VCaP (cell line): ENCODE data around the gene FAM83D.

Experiments used
- H3K27ac ChIP-seq: fragments of 450-650 bp; 2 replicates; pipeline ENCODE4 v1.5.1; 2017
- CTCF ChIP-seq: fragments of 450-650 bp; conservative IDR thresholded peaks from 2 replicates; pipeline ENCODE4 v1.5.1; 2017; ENCODE audit warnings: mild to moderate bottlenecking, moderate library complexity

FAM83D gene

DNA sequence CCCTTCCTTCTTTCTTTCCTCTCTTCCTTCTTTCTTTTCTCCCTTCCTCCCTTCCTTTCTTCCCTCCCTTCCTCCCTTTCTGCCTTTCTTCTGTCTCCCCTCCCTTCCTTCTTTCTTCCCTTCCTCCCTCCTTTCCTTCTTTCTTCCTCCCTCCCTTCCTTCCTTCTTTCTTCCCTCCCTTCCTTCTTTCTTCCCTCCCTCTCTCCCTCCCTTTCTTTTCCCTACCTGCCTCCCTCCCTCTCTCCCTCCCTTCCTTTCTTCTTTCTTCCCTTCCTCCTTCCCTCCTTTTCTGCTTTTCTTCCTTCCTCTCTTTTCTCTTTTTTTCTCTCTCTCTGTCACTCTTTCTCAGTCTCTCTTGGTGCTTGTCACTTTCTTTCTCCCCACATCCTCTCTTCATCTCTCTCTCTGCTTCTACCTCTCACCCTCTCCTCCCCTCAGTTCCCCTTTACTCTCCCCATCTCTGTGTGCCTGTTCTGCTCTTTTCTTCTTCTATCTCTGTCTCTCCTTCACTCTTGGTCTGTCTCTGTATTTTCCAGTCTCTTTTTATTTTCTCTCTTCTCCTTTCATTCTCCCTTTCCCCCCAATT is 30.1 kb upstream of the FAM83D start:
- no peak for TF ChIP-seq CTCF

GRCh38 chr20:38897267-38897666 is 28.9 kb upstream of the FAM83D start:
- TF ChIP-seq CTCF = no peak
- no peak overlapping the region for H3K27ac ChIP-seq

More for the DNA sequence above, 30.1 kb upstream of the FAM83D start:
- no peak overlapping the region for H3K27ac ChIP-seq

DNA sequence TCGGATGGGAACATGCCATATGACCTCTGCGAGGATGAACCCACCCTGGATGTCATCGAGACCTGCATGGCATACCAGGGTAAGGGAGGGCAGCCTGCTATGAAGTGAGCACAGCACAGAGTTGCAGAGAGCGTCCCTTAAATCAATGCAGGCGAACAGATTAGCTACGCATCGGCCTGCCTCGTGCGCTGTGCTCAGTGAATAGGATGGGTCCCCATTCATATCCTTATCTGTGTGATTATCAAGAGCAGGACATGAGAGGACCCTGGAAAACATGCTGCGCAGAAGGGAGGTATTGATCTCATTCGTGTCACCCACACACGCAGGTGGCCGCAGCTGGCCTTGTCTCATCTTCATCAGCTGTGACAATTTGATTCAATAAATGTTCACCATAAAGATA is 25.6 kb upstream of the FAM83D start:
- H3K27ac ChIP-seq = no peak overlapping the region
- no peak for TF ChIP-seq CTCF

DNA sequence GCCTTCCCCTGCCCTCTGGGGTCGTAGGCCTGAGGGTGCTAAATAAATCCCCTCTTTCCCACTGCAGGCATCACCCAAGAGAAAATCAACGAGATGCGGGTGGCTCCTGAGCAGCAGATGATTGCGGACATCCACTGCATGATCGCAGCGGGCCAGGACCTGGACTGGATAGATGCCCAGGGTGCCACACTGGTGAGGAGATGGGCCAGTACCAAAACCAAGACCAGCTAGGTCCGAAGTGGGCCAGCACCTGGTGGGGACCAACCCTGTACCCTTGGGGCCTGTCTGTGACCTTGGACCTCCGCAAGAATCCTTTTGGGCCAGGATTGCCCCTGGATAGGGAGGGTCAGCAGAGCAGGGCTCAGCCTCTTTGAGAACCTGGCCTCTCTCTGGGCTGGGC is 23.6 kb upstream of the FAM83D start:
- H3K27ac ChIP-seq = no peak overlapping the region
- no peak for TF ChIP-seq CTCF

GRCh38 chr20:38903335-38903734 is 22.9 kb upstream of the FAM83D start:
- no peak for TF ChIP-seq CTCF
- H3K27ac ChIP-seq = no peak overlapping the region

- H3K27ac ChIP-seq = no peak overlapping the region
These were observed 20.8 kb upstream of the FAM83D start for GRCh38 chr20:38905375-38905774.

GRCh38 chr20:38907918-38908677 is 18.1 kb upstream of the FAM83D start:
- no peak for TF ChIP-seq CTCF
- no peak overlapping the region for H3K27ac ChIP-seq

More at GRCh38 chr20:38905375-38905774, 20.8 kb upstream of the FAM83D start:
- no peak for TF ChIP-seq CTCF
